ENCODE measurements around the gene SVOP. TPM values are rescaled to one million over a fixed set of nuclear protein-coding genes. Genes with fewer than 3 reads are reported as not detected.

The SVOP gene
- total and polyA plus RNA-seq, 2 experiments from 2014 or later = 0.10 TPM; not detected in 1

- Histone ChIP-seq H3K4me1 (ENCODE audit: insufficient read depth) (no peaks in the 10 kb centered on the region), H3K4me3 (no peak overlapping the region), H3K27me3 (ENCODE audit: insufficient read depth) (no peaks in the 10 kb centered on the region), H3K4me2 (no peak overlapping the region), H3K79me2 (replicated peaks; ENCODE audit: insufficient read depth) (no peaks in the 10 kb centered on the region), H3K27ac (ENCODE audit: low read depth) (no peak overlapping the region), H2AFZ (no peak overlapping the region), H3K36me3 (ENCODE audit: insufficient read depth) (no peaks in the 10 kb centered on the region), H3F3A (replicated peaks; ENCODE audit: low read depth) (no peaks in the 10 kb centered on the region), H4K20me1 (replicated peaks; ENCODE audit: insufficient read depth) (no peaks in the 10 kb centered on the region), H3K9me2 (ENCODE audit: insufficient read depth) (peaks cover 3% of the 10 kb centered on the region; the same call in 1 of the 2 replicates)
- no peaks in the 10 kb centered on the region for H3K36me3 Mint-ChIP-seq (ENCODE audit: low read depth)
- no peaks in the 10 kb centered on the region; the same call in 2 of the 3 replicates for H3K9me3 Mint-ChIP-seq
- no peak overlapping the region for H3K4me3 Mint-ChIP-seq
- TF ChIP-seq POLR2AphosphoS5 (IDR thresholded peaks at IDR 0.05; ENCODE audit: low read depth) = no peak
- no peak for TF ChIP-seq ETS1 (IDR thresholded peaks at IDR 0.05)
- TF ChIP-seq JUNB (IDR thresholded peaks at IDR 0.05; ENCODE audit: unreplicated experiment) = no peak
- no peak for TF ChIP-seq ZNF331 (CRISPR knock-in tag; IDR thresholded peaks at IDR 0.05; ENCODE audit: low read depth)
- no peak for TF ChIP-seq STAT1 (IDR thresholded peaks at IDR 0.05; ENCODE audit: unreplicated experiment)
- no peak for TF ChIP-seq REST (IDR thresholded peaks at IDR 0.05; ENCODE audit: unreplicated experiment)
- no peak for TF ChIP-seq ZNF114 (CRISPR knock-in tag; IDR thresholded peaks at IDR 0.05)
- TF ChIP-seq ZNF462 (CRISPR knock-in tag; IDR thresholded peaks at IDR 0.05) = no peak
- ATAC-seq = no peak
- peaks cover 4% of the 10 kb centered on the region for H3K27me3 Mint-ChIP-seq (ENCODE audit: insufficient read depth, low read depth, poor library complexity)
- DNase-seq (ENCODE audit: low spot score) = no peak
- no peak overlapping the region for H3K27ac Mint-ChIP-seq
- H3K4me1 Mint-ChIP-seq = no peaks in the 10 kb centered on the region; the same call in 2 of the 3 replicates
Measured at GRCh38 chr12:109010259-109010658, 10.6 kb downstream of the SVOP start.

All from GM23338 (cell line).